GM21737 (cell line): Measurements from ENCODE around the gene HNRNPF.
A peak's percentile ranks its signal among the peaks of the same experiment; 100 is the strongest.
"Not testable (repeated sequence)": the region's sequence is repeated elsewhere in the genome, so short reads cannot be mapped to it uniquely, and the experiment has no call there.

Experiments
- ATAC-seq: cut with Tn5 transposase; IDR thresholded peaks from one replicate; pipeline ENCODE4 v1.9.1; 2021; ENCODE audit warnings: mild to moderate bottlenecking, moderate library complexity; ENCODE audit not compliant: unreplicated experiment

The HNRNPF gene

GRCh38 chr10:43351301-43351700 is 57.7 kb downstream of the HNRNPF start:
- ATAC-seq = no peak

- ATAC-seq = no peak
Measured at GRCh38 chr10:43350686-43351085, 58.3 kb downstream of the HNRNPF start.

GRCh38 chr10:43350156-43350555 is 58.8 kb downstream of the HNRNPF start:
- ATAC-seq = no peak

- peak; percentile 100 for ATAC-seq
Measured at GRCh38 chr10:43348511-43349312, 60.3 kb downstream of the HNRNPF start.

- no peak for ATAC-seq
Measured at GRCh38 chr10:43347997-43348396, 61.0 kb downstream of the HNRNPF start.

- ATAC-seq = no peak
Measured at GRCh38 chr10:43344051-43344450, 64.9 kb downstream of the HNRNPF start.

GRCh38 chr10:43343126-43343525 is 65.9 kb downstream of the HNRNPF start:
- ATAC-seq = no peak

- no peak for ATAC-seq
Measured at GRCh38 chr10:43342279-43343125, 66.5 kb downstream of the HNRNPF start.

- no peak for ATAC-seq
Measured at GRCh38 chr10:43341450-43341849, 67.5 kb downstream of the HNRNPF start.

- no peak for ATAC-seq
Measured at GRCh38 chr10:43340619-43341018, 68.4 kb downstream of the HNRNPF start.

GRCh38 chr10:43340101-43340500 is 68.9 kb downstream of the HNRNPF start:
- no peak for ATAC-seq

- ATAC-seq = no peak
Measured at GRCh38 chr10:43339136-43339535, 69.8 kb downstream of the HNRNPF start.

- ATAC-seq = no peak
Measured at GRCh38 chr10:43338117-43338516, 70.9 kb downstream of the HNRNPF start.

GRCh38 chr10:43337536-43337935 is 71.5 kb downstream of the HNRNPF start:
- ATAC-seq = not testable (repeated sequence)

- no peak for ATAC-seq
Measured at GRCh38 chr10:43336641-43337318, 72.2 kb downstream of the HNRNPF start.

- no peak for ATAC-seq
Measured at GRCh38 chr10:43336061-43336460, 72.9 kb downstream of the HNRNPF start.
